ENCODE results near the gene PDE8B. TPM values are rescaled to one million over a fixed set of nuclear protein-coding genes. Genes with fewer than 3 reads are reported as not detected.

PDE8B gene
- total RNA-seq, 6 donors from 2014 or later: 5.8 to 21.9 (median 9.7) TPM

GRCh38 chr5:77259476-77259875, 49.0 kb downstream of the PDE8B start:
- H3K36me3 ChIP-seq: no peaks in the 10 kb centered on the region
- ATAC-seq (ENCODE audit: low FRiP score in 2 of 2) (no peak), DNase-seq (no peak)
- no peak overlapping the region for H3K4me3 ChIP-seq
- H3K4me1 ChIP-seq: peaks cover 0 to 17% (median 0%) of the 10 kb centered on the region in 4 donors
- no peaks in the 10 kb centered on the region for H3K27me3 ChIP-seq
- H3K9me3 ChIP-seq: no peaks in the 10 kb centered on the region
- no peak for TF ChIP-seq EP300 (IDR thresholded peaks at IDR 0.05)
- H3K27ac ChIP-seq: no peak overlapping the region

DNA sequence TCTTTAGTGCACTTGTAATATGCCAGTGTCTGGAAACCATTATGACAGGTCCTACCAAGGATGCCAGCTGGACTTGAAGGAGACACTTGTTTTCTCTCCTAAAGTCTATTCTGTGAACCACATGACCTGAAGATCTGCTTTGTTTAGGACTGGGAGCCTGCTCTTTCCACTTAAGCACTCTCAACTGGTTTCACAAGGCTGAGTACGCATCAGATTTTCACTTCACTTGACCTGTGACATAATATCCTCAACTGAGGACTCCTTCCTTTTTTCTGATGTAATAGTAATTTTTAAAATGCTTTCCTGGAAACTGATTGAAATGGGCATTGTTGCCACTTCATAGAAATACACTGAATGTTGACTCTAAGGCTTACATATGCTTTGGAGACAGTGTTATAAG, 52.2 kb downstream of the PDE8B start:
- ATAC-seq (ENCODE audit: low FRiP score in 2 of 2) (peak; percentile 45 to 77), DNase-seq (no peak)
- H3K4me3 ChIP-seq: no peak overlapping the region
- H3K36me3 ChIP-seq: no peaks in the 10 kb centered on the region
- 42 to 50% methylated on average over 1 of the region's 1 CpG for WGBS, 2 donors
- TF ChIP-seq POLR2A (IDR thresholded peaks at IDR 0.05) (no peak), EP300 (IDR thresholded peaks at IDR 0.05) (peak in 1 of 4 donors; percentile 58)
- H3K27me3 ChIP-seq: no peaks in the 10 kb centered on the region
- H3K27ac ChIP-seq: no peak overlapping the region
- peaks cover 0 to 17% (median 0%) of the 10 kb centered on the region in 4 donors for H3K4me1 ChIP-seq
- H3K9me3 ChIP-seq: no peaks in the 10 kb centered on the region

GRCh38 chr5:77266291-77266690, 55.8 kb downstream of the PDE8B start:
- DNase-seq (no peak), ATAC-seq (ENCODE audit: low FRiP score in 2 of 2) (no peak)
- Histone ChIP-seq H3K27me3 (no peaks in the 10 kb centered on the region), H3K27ac (no peak overlapping the region), H3K4me1 (peaks cover 0 to 16% (median 0%) of the 10 kb centered on the region in 4 donors), H3K36me3 (no peaks in the 10 kb centered on the region), H3K9me3 (no peaks in the 10 kb centered on the region), H3K4me3 (no peak overlapping the region)
- TF ChIP-seq POLR2A (IDR thresholded peaks at IDR 0.05): no peak
- TF ChIP-seq, protein P1, sequence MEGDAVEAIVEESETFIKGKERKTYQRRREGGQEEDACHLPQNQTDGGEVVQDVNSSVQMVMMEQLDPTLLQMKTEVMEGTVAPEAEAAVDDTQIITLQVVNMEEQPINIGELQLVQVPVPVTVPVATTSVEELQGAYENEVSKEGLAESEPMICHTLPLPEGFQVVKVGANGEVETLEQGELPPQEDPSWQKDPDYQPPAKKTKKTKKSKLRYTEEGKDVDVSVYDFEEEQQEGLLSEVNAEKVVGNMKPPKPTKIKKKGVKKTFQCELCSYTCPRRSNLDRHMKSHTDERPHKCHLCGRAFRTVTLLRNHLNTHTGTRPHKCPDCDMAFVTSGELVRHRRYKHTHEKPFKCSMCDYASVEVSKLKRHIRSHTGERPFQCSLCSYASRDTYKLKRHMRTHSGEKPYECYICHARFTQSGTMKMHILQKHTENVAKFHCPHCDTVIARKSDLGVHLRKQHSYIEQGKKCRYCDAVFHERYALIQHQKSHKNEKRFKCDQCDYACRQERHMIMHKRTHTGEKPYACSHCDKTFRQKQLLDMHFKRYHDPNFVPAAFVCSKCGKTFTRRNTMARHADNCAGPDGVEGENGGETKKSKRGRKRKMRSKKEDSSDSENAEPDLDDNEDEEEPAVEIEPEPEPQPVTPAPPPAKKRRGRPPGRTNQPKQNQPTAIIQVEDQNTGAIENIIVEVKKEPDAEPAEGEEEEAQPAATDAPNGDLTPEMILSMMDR (IDR thresholded peaks at IDR 0.05): no peak
- TF ChIP-seq EP300 (IDR thresholded peaks at IDR 0.05): no peak
- no peak for TF ChIP-seq POLR2AphosphoS5 (IDR thresholded peaks at IDR 0.05)
- 91 to 93% methylated on average over 2 of the region's 2 CpGs for WGBS, 2 donors

DNA sequence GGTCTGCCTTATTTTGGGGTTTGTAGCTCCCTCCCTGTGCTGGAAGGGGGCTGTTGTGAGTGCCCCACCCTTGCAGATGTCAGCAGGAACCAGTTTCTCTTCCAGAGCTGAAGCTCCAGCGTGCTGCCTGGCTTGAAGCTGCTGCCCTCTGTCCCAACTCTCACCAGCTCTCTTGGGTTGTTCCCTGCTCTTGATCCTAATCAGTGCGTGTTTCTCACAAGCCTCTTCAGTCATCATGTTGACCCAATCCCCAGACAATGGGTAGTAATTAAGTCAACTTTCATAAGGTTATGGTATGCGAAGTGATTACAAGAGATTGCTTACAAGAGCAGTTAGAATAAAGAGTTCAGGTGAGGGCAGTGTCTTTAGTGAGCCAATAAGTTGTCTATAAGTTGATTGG, 57.0 kb downstream of the PDE8B start:
- Histone ChIP-seq H3K9me3 (no peaks in the 10 kb centered on the region), H3K4me3 (no peak overlapping the region), H3K27me3 (no peaks in the 10 kb centered on the region), H3K27ac (no peak overlapping the region), H3K36me3 (no peaks in the 10 kb centered on the region), H3K4me1 (peaks cover 0 to 6% (median 0%) of the 10 kb centered on the region in 4 donors)
- ATAC-seq (ENCODE audit: low FRiP score in 2 of 2): no peak
- no peak for DNase-seq
- 57 to 77% methylated on average over 3 of the region's 3 CpGs for WGBS, 2 donors
- TF ChIP-seq POLR2AphosphoS5 (IDR thresholded peaks at IDR 0.05) (no peak), POLR2A (IDR thresholded peaks at IDR 0.05) (no peak), EP300 (IDR thresholded peaks at IDR 0.05) (no peak)
- TF ChIP-seq, protein P1 (IDR thresholded peaks at IDR 0.05): no peak

- ATAC-seq (ENCODE audit: low FRiP score in 2 of 2): peak in 1 of 2 donors; percentile 64
- H3K27me3 ChIP-seq: no peaks in the 10 kb centered on the region
- H3K9me3 ChIP-seq: no peaks in the 10 kb centered on the region
- TF ChIP-seq POLR2A (IDR thresholded peaks at IDR 0.05) (no peak), EP300 (IDR thresholded peaks at IDR 0.05) (no peak), POLR2AphosphoS5 (IDR thresholded peaks at IDR 0.05) (no peak)
- TF ChIP-seq, protein P1 (IDR thresholded peaks at IDR 0.05): no peak
- 33 to 48% methylated on average over 1 of the region's 1 CpG for WGBS, 2 donors
- H3K36me3 ChIP-seq: no peaks in the 10 kb centered on the region
- no peak overlapping the region for H3K27ac ChIP-seq
- no peak overlapping the region for H3K4me3 ChIP-seq
- H3K4me1 ChIP-seq: no peaks in the 10 kb centered on the region
- DNase-seq: no peak
These were observed 61.7 kb downstream of the PDE8B start for GRCh38 chr5:77272206-77272605.

DNA sequence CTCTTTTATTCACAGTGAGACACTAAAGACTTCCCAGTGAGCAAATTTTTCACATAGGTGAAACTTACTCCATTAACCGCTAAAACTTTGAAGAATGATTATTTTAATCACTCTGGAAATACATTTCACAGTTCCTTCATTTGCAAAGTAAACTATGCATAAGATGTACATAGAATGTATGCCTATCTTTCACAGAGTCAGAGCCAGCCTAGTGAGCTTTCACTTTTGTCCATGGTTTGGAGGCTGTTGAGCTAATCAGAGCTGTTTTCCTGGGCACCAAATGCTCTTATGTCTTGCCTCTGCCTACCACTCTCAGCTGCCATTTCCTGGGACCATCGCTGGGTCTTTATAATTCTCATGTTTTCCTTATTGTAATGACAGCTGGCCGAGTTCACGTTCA, 67.3 kb downstream of the PDE8B start:
- no peaks in the 10 kb centered on the region for H3K9me3 ChIP-seq
- H3K4me3 ChIP-seq: no peak overlapping the region
- no peaks in the 10 kb centered on the region for H3K36me3 ChIP-seq
- WGBS, 2 donors: 88 to 93% methylated on average over 4 of the region's 4 CpGs
- H3K4me1 ChIP-seq: no peaks in the 10 kb centered on the region
- ATAC-seq (ENCODE audit: low FRiP score in 2 of 2) (no peak), DNase-seq (no peak)
- H3K27ac ChIP-seq: no peak overlapping the region
- no peaks in the 10 kb centered on the region for H3K27me3 ChIP-seq
- TF ChIP-seq POLR2AphosphoS5 (IDR thresholded peaks at IDR 0.05): no peak
